BLaER1 treated with 17β-estradiol and CSF1 and Interleukin-3, amounts not matched to agents 10 nM and 100 nM (cell line): Measurements from ENCODE around the gene SIPA1L3.
A peak's percentile ranks its signal among the peaks of the same experiment; 100 is the strongest.

ENCODE experiments used
- H3K27ac ChIP-seq, 11 experiments: shearing (Covaris generic); formaldehyde crosslinking; 2 replicates each; pipeline ENCODE4 v1.8.1; 2022
- H3K27me3 ChIP-seq, 11 experiments: shearing (Covaris generic); formaldehyde crosslinking; 2 replicates each; pipeline ENCODE4 v1.8.1; 2022
- H3K36me3 ChIP-seq, 11 experiments: shearing (Covaris generic); formaldehyde crosslinking; 2 replicates each; pipeline ENCODE4 v1.8.1; 2022
- H3K4me1 ChIP-seq, 10 experiments: shearing (Covaris generic); formaldehyde crosslinking; 2 replicates each; pipeline ENCODE4 v1.8.1; 2022
- H3K4me2 ChIP-seq, 11 experiments: shearing (Covaris generic); formaldehyde crosslinking; 2 replicates each; pipeline ENCODE4 v1.8.1; 2022
- H3K4me3 ChIP-seq, 10 experiments: shearing (Covaris generic); formaldehyde crosslinking; 2 replicates each; pipeline ENCODE4 v1.8.1; 2022
- H3K9ac ChIP-seq, 11 experiments: shearing (Covaris generic); formaldehyde crosslinking; 2 replicates each; pipeline ENCODE4 v1.8.1; 2022
- H3K9me3 ChIP-seq, 11 experiments: shearing (Covaris generic); formaldehyde crosslinking; replicated peaks in 1 of 11; 2 replicates each; pipeline ENCODE4 v1.8.1; 2022
- H4K20me1 ChIP-seq, 11 experiments: shearing (Covaris generic); formaldehyde crosslinking; 2 replicates each; pipeline ENCODE4 v1.8.1; 2022
- Cebpa-rat ChIP-seq, 11 experiments: shearing (Covaris generic); IDR thresholded peaks; 2 replicates each; pipeline ENCODE4 v1.8.1; 2022

SIPA1L3 gene

DNA sequence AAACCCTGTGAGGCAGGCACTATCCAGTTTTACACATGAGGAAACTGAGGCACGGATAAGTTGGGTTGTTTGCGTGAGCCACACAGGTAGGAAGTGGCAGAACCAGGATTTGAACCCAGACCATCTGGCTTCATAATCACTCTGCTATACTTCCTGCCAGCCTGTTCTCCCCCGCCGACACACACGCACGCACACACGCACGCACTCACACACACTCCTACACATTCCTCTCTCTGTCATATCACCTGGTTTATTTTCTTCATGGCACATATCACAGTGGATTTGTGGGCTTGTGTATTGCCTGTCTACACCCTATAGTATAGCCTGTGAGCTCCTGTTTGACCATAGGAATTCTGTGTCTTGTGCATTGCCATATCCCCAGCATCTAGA, 140.0 kb downstream of the SIPA1L3 start:
- no peak for TF ChIP-seq Cebpa-rat (IDR thresholded peaks at IDR 0.05)
- H3K4me2 ChIP-seq: peak overlapping the region; percentile 79 to 98 (median 91)
- H3K36me3 ChIP-seq: peaks cover 0 to 3% (median 0%) of the 10 kb centered on the region in 11 experiments; a peak in 2 of 22 replicates
- no peaks in the 10 kb centered on the region for H4K20me1 ChIP-seq
- peaks cover 3 to 6% (median 4%) of the 10 kb centered on the region in 11 experiments; a peak in 17 of 22 replicates for H3K9me3 ChIP-seq
- no peaks in the 10 kb centered on the region for H3K27me3 ChIP-seq
- no peak overlapping the region; a peak in 2 of 20 replicates for H3K4me3 ChIP-seq
- peaks cover 46 to 77% (median 73%) of the 10 kb centered on the region in 10 experiments for H3K4me1 ChIP-seq
- H3K9ac ChIP-seq: peak overlapping the region in 8 of 11 experiments; percentile 76 to 87 (median 84); a peak in 17 of 22 replicates
- peak overlapping the region in 9 of 11 experiments; percentile 92 to 97 (median 94); a peak in 18 of 22 replicates for H3K27ac ChIP-seq

DNA sequence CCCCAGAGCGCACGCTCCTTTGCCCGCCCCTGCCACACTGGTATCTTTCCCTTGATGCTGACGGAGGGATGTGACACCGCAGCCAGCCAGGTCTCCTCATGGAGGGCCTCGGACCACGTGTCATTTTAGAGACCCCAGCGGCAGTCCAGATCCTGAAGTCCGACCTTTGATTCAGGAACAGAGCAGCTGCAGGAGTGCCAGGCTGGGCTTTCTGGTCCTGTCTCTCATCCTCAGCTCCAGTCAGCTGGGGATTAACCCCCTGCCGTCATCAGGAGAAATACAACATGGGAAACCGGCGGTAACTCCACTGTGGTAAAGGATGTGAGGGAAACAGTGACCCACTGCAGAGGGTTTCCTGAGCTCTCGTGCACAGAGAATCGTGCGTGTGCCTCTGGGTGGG, 140.6 kb downstream of the SIPA1L3 start:
- Histone ChIP-seq H3K9ac (peak overlapping the region in 9 of 11 experiments; percentile 76 to 87 (median 84); a peak in 18 of 22 replicates), H3K4me3 (peak overlapping the region in 1 of 10 experiments; percentile 43; a peak in 2 of 20 replicates), H3K4me1 (peaks cover 46 to 83% (median 74%) of the 10 kb centered on the region in 10 experiments), H3K9me3 (peaks cover 0 to under 1% (median 0%) of the 10 kb centered on the region in 11 experiments; a peak in 2 of 22 replicates), H3K4me2 (peak overlapping the region; percentile 79 to 98 (median 91)), H3K27me3 (no peaks in the 10 kb centered on the region), H4K20me1 (no peaks in the 10 kb centered on the region), H3K27ac (peak overlapping the region; percentile 15 to 97 (median 93); a peak in 21 of 22 replicates), H3K36me3 (no peaks in the 10 kb centered on the region)
- no peak for TF ChIP-seq Cebpa-rat (IDR thresholded peaks at IDR 0.05)

DNA sequence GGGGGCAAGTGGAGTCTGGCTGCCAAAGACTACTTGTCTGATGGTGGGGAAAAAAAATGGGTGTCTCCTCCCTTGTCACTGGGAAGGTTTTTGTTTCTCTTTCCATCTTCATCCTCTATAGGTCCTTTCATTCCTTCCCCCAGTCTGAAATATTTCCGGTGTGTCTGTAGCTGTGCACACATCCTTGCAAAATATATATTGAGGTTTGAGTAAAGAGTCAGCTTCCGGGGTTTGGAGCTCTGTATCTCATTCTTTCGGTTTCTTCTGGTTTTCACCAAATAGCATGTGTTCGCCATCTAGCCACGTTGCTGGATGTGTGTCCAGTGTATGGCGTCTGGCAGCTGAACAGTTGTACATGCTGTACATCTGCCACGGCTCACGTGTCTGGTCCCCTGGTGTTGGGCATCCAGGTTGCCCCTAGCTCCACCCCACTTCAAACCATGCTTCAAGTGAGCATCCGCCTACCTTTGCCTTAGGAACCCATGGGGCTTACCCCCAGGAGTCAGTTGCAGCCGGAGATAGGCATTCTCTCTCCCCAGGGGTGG, 142.2 kb downstream of the SIPA1L3 start:
- H3K36me3 ChIP-seq: no peaks in the 10 kb centered on the region
- peak overlapping the region; percentile 79 to 98 (median 91) for H3K4me2 ChIP-seq
- peak in 9 of 11 experiments; percentile 25 to 88 (median 84); a peak in 16 of 22 replicates for TF ChIP-seq Cebpa-rat (IDR thresholded peaks at IDR 0.05)
- H3K9ac ChIP-seq: peak overlapping the region; percentile 63 to 87 (median 84); a peak in 21 of 22 replicates
- H3K9me3 ChIP-seq: no peaks in the 10 kb centered on the region; a peak in 1 of 22 replicates
- peaks cover 46 to 80% (median 66%) of the 10 kb centered on the region in 10 experiments for H3K4me1 ChIP-seq
- H4K20me1 ChIP-seq: no peaks in the 10 kb centered on the region
- peak overlapping the region; percentile 72 to 97 (median 93) for H3K27ac ChIP-seq
- H3K27me3 ChIP-seq: no peaks in the 10 kb centered on the region
- peak overlapping the region; percentile 28 to 64 (median 48); a peak in 18 of 20 replicates for H3K4me3 ChIP-seq

DNA sequence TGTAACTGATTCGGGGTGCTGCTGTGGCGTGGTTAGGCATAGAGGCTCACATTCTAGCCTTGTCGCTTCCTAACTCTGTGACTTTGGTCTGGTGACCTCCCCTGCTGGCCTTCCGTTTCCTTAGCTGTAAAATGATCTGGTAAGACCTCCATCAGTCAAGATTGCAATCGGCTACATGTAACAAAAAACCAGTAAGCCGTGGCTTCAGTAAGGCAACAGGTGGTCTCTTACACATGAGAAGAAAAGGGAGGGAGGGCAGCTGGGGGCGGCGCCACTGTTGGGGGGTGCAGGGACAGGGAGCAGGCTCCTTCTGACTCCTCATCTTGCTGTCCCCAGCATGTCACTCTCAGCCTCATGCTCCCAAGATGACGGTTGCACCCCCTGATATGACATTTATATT, 148.0 kb downstream of the SIPA1L3 start:
- Histone ChIP-seq H3K36me3 (0 out of 22 replicates have a peak, but pooled peaks cover 0 to 3% (median 0%) of the 10 kb centered on the region in 11 experiments), H3K27me3 (no peaks in the 10 kb centered on the region), H3K4me2 (peak overlapping the region; percentile 21 to 68 (median 41); a peak in 18 of 22 replicates), H4K20me1 (no peaks in the 10 kb centered on the region), H3K27ac (peak overlapping the region in 9 of 11 experiments; percentile 15 to 84 (median 42); a peak in 15 of 22 replicates), H3K9me3 (no peaks in the 10 kb centered on the region; a peak in 1 of 22 replicates), H3K9ac (peak overlapping the region in 1 of 11 experiments; percentile 24; a peak in 3 of 22 replicates), H3K4me1 (peaks cover 35 to 79% (median 59%) of the 10 kb centered on the region in 10 experiments), H3K4me3 (no peak overlapping the region)
- TF ChIP-seq Cebpa-rat (IDR thresholded peaks at IDR 0.05): no peak

DNA sequence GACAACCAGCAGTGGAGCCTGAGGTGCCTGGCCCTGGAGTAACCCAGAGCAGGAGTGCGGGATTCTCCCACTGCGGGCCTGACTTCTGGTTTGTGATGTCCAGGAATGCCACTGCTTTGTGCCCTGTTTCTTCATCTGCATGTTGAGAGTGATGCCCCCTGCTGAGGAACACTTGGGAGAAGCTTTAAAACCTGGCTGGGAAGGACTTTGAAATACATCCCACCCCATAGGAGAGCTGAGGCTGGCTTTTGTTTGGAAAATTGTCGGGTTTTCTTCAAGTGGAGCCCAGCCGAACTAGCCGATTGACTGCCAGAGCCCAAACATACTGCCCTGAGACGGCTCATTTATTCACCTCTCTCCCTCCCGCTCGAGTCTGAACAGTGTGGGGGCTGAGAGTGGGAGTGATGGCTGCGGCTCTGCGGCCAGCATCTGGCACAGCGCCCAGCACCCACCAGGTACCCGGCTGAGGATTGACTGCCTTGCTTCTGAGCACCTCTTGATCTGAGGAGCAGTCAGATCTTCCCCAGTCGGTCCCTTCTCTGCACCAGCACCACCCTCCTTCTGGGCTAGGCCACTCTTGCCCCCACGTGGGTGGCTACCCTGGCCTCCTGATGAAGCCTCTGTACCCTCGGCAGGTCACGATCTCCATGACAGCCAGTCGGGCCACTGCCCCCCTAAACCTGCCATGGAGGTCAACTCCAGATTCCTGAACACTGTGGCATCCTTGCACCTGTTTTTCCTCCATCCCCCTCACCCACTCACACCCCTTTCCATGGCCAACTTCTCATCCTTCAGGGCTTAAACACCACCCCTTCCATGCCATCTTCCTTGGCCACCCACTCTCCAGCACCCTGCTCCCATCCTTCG, 148.9 kb downstream of the SIPA1L3 start:
- Histone ChIP-seq H3K9ac (peak overlapping the region in 1 of 11 experiments; percentile 5; a peak in 3 of 22 replicates), H3K27me3 (no peaks in the 10 kb centered on the region), H3K4me3 (no peak overlapping the region), H4K20me1 (no peaks in the 10 kb centered on the region), H3K4me2 (peak overlapping the region in 9 of 11 experiments; percentile 21 to 68 (median 44); a peak in 15 of 22 replicates), H3K4me1 (peaks cover 39 to 79% (median 60%) of the 10 kb centered on the region in 10 experiments), H3K36me3 (0 out of 22 replicates have a peak, but pooled peaks cover 0 to 3% (median 0%) of the 10 kb centered on the region in 11 experiments), H3K27ac (peak overlapping the region in 8 of 11 experiments; percentile 21 to 84 (median 45); a peak in 13 of 22 replicates), H3K9me3 (no peaks in the 10 kb centered on the region; a peak in 1 of 22 replicates)
- TF ChIP-seq Cebpa-rat (IDR thresholded peaks at IDR 0.05): no peak

DNA sequence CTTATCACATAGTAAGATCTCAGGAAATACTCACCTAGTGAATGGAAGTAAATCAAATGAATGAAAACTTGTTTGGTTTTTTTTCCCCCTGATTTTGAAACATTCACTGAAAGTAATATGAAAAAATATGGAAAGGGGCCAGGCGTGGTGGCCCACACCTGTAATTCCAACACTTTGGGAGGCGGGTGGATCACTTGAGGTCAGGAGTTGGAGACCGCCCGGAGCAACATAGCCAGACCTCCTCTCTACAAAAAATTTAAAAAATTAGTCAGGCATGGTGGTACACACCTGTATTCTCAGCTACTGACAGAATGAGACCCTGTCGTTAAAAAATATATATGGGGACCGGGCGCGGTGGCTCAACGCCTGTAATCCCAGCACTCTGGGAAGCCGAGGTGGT, 149.6 kb downstream of the SIPA1L3 start:
- Histone ChIP-seq H3K4me3 (no peak overlapping the region), H3K4me2 (no peak overlapping the region), H3K9ac (no peak overlapping the region; a peak in 1 of 22 replicates), H4K20me1 (no peaks in the 10 kb centered on the region), H3K27ac (peak overlapping the region in 5 of 11 experiments; percentile 37 to 84 (median 48); a peak in 6 of 22 replicates), H3K4me1 (peaks cover 39 to 83% (median 63%) of the 10 kb centered on the region in 10 experiments), H3K27me3 (no peaks in the 10 kb centered on the region), H3K9me3 (no peaks in the 10 kb centered on the region; a peak in 1 of 22 replicates), H3K36me3 (0 out of 22 replicates have a peak, but pooled peaks cover 0 to 3% (median 0%) of the 10 kb centered on the region in 11 experiments)
- no peak for TF ChIP-seq Cebpa-rat (IDR thresholded peaks at IDR 0.05)

DNA sequence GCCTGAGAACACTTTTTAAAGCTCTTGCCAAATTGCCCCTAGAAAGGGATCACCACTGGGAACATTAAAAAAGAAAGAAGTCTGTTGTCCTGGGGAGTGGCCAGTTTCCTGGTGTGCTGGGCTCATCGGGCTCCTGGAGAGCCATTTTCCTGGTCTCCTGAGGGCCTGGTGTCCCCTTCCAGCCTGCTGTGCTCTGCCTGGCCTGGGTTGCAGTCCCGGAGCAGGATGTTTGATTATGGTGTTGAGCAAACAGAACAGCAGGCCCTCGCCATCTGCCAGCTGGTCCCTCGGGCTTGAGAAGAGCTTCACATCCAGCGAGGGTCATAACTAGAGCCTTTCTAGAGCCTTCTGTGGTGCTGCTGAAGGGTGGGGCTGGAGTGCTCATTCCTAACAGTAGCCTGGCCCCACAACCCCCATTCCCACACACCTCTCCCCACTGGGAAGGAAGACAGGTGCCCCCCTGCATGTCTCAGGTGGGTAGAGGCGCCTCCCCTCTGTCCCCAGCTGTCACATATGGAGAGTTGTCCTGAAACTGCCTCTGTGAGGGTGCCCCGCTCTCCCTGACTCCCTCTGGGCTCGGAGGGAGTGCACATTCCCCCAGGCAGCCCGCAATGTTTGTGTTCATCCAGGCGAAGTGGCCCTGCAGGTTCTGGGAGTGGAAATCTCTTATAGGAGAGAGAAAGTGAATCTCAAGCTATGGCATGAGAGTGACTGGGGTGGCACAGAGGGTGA, 151.1 kb downstream of the SIPA1L3 start:
- Histone ChIP-seq H3K4me2 (peak overlapping the region; percentile 71 to 90 (median 80)), H3K36me3 (0 out of 22 replicates have a peak, but pooled peaks cover 0 to 3% (median 0%) of the 10 kb centered on the region in 11 experiments), H4K20me1 (no peaks in the 10 kb centered on the region), H3K9ac (peak overlapping the region in 10 of 11 experiments; percentile 19 to 75 (median 62); a peak in 17 of 22 replicates), H3K27ac (peak overlapping the region in 10 of 11 experiments; percentile 4 to 87 (median 80); a peak in 20 of 22 replicates), H3K4me1 (peaks cover 39 to 87% (median 67%) of the 10 kb centered on the region in 10 experiments), H3K9me3 (no peaks in the 10 kb centered on the region), H3K27me3 (no peaks in the 10 kb centered on the region), H3K4me3 (no peak overlapping the region)
- no peak for TF ChIP-seq Cebpa-rat (IDR thresholded peaks at IDR 0.05)

DNA sequence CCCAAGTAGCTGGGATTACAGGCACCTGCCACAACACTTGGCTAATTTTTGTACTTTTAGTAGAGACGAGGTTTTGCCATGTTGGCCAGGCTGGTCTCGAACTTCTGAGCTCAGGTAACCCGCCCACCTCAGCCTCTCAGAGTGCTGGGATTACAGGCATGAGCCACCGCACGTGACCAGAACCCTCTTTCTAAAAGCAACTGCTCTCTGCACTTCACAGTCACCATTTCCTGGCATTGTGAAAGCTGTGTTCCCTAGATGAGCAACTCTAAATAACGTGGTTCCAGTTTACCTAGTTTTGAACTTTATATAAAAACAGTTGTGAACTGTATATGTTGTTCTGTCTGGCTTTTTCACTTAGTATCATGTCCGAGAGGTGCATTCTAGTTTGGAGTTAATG, 152.9 kb downstream of the SIPA1L3 start:
- Histone ChIP-seq H3K27ac (peak overlapping the region in 9 of 11 experiments; percentile 10 to 87 (median 73); a peak in 16 of 22 replicates), H3K9me3 (no peaks in the 10 kb centered on the region), H3K4me1 (peaks cover 36 to 89% (median 70%) of the 10 kb centered on the region in 10 experiments), H3K4me2 (peak overlapping the region; percentile 71 to 90 (median 80)), H3K36me3 (0 out of 22 replicates have a peak, but pooled peaks cover 0 to 3% (median 0%) of the 10 kb centered on the region in 11 experiments), H3K9ac (peak overlapping the region in 9 of 11 experiments; percentile 5 to 52 (median 44); a peak in 10 of 22 replicates), H3K4me3 (no peak overlapping the region), H3K27me3 (no peaks in the 10 kb centered on the region), H4K20me1 (no peaks in the 10 kb centered on the region)
- TF ChIP-seq Cebpa-rat (IDR thresholded peaks at IDR 0.05): peak in 1 of 11 experiments; percentile 48; a peak in 1 of 22 replicates
